GM12878 (cell line): ENCODE data around the gene MLEC. TPM values are rescaled to one million over a fixed set of nuclear protein-coding genes. Genes with fewer than 3 reads are reported as not detected.

Source experiments
- ASH2L ChIP-seq: fragments of 300-600, 200-600 bp; sonication (generic); IDR thresholded peaks from 2 replicates; pipeline ENCODE4 v1.6.1; 2017; ENCODE audit warnings: low read depth, mild to moderate bottlenecking, borderline replicate concordance
- BCLAF1 ChIP-seq: fragments of 450-650 bp; IDR thresholded peaks from 2 replicates; pipeline ENCODE4 v1.6.1; 2017; ENCODE audit warnings: antibody characterized with exemption, mild to moderate bottlenecking, moderate library complexity
- BHLHE40 ChIP-seq, 2 experiments: fragments of 450-650 bp in 1 of 2; IDR thresholded peaks; 2 replicates each; pipeline ENCODE4 v1.6.1; 2011 to 2017; ENCODE audit warnings: low read depth in 2 of 2, borderline replicate concordance in 1 of 2, improper control_type of control experiment in 1 of 2, low read length in 1 of 2, mild to moderate bottlenecking in 1 of 2
- BMI1 ChIP-seq: fragments of 450-650 bp; IDR thresholded peaks from 2 replicates; pipeline ENCODE4 v1.6.1; 2016; ENCODE audit warnings: mild to moderate bottlenecking, moderate library complexity, borderline replicate concordance
- CREB1 ChIP-seq: IDR thresholded peaks from 2 replicates; pipeline ENCODE4 v1.6.1; 2012; ENCODE audit warnings: low read depth, mild to moderate bottlenecking, inconsistent platforms
- E2F8 ChIP-seq: fragments of 450-650 bp; IDR thresholded peaks from 2 replicates; pipeline ENCODE4 v1.6.1; 2018; ENCODE audit warnings: mild to moderate bottlenecking, low read depth, moderate library complexity; ENCODE audit not compliant: partially characterized antibody
- EP300 ChIP-seq, 2 experiments: fragments of 150-350 bp in 1 of 2; IDR thresholded peaks; 2 replicates each; pipeline ENCODE4 v1.6.1; 2011 to 2012; ENCODE audit warnings: low read depth in 2 of 2, low read length in 2 of 2, borderline replicate concordance in 1 of 2, improper control_type of control experiment in 1 of 2, inconsistent platforms in 1 of 2; ENCODE audit not compliant: control insufficient read depth in 1 of 2
- FOXM1 ChIP-seq: IDR thresholded peaks from 2 replicates; pipeline ENCODE4 v1.6.1; 2012; ENCODE audit warnings: low read depth, mild to moderate bottlenecking, inconsistent platforms, low read length, moderate library complexity
- HDGF ChIP-seq: fragments of 450-650 bp; IDR thresholded peaks from 2 replicates; pipeline ENCODE4 v1.6.1; 2016; ENCODE audit warnings: antibody characterized with exemption
- IKZF2 ChIP-seq, 2 experiments: fragments of 450-650 bp; IDR thresholded peaks; 2 replicates each; pipeline ENCODE4 v1.6.1; 2017; ENCODE audit warnings: mild to moderate bottlenecking in 2 of 2, moderate library complexity in 2 of 2
- JUNB ChIP-seq: IDR thresholded peaks from 2 replicates; pipeline ENCODE4 v1.6.1; 2016; ENCODE audit warnings: antibody characterized with exemption, mild to moderate bottlenecking
- MTA2 ChIP-seq: fragments of 450-650 bp; IDR thresholded peaks from 2 replicates; pipeline ENCODE4 v1.6.1; 2016; ENCODE audit warnings: low read depth, mild to moderate bottlenecking, moderate library complexity
- NBN ChIP-seq: fragments of 450-650 bp; IDR thresholded peaks from 2 replicates; pipeline ENCODE4 v1.6.1; 2016
- SMARCA5 ChIP-seq: fragments of 450-650 bp; IDR thresholded peaks from 2 replicates; pipeline ENCODE4 v1.6.1; 2017; ENCODE audit warnings: mild to moderate bottlenecking
- SREBF2 ChIP-seq: IDR thresholded peaks from 2 replicates; pipeline ENCODE4 v1.6.1; 2012; ENCODE audit warnings: mild to moderate bottlenecking, low read length
- SRF ChIP-seq, 2 experiments: IDR thresholded peaks; 2 replicates each; pipeline ENCODE4 v1.6.1; 2011; ENCODE audit warnings: low read depth in 2 of 2, low read length in 2 of 2, mild to moderate bottlenecking in 1 of 2, moderate library complexity in 1 of 2
- ZNF687 ChIP-seq: fragments of 450-650 bp; IDR thresholded peaks from 2 replicates; pipeline ENCODE4 v1.6.1; 2017; ENCODE audit warnings: mild to moderate bottlenecking, moderate library complexity
- polyA plus RNA-seq, 11 experiments: library from polyadenylated mRNA; depleted of rRNA in 4 of 11; unstranded in 6 of 11; stranded (reverse) in 5 of 11; fragments of >200 nt; fragmentation: Nextera tagmentation in 4 of 11; fragmentation: Illumina TruSeq in 1 of 11; extraction: Ambion mirVana in 4 of 11; extraction: Trizol in 1 of 11; gene quantifications; 1 replicate in 1 of 11; 2 replicates in 10 of 11; pipeline versions ENCODE4 v1.2.1 to v1.2.3, GENCODE V29; 2011 to 2016; ENCODE audit warnings: inconsistent platforms in 2 of 11, missing spikeins in 2 of 11, low read depth in 1 of 11
- total RNA-seq, 4 experiments: library from RNA; depleted of rRNA in 3 of 4; stranded (reverse); fragments of >200 nt in 3 of 4; fragmentation: Illumina TruSeq in 1 of 4; extraction: Trizol in 1 of 4; gene quantifications; 2 replicates each; pipeline versions ENCODE4 v1.2.1 to v1.2.3, GENCODE V29; 2013 to 2021

The MLEC gene
- total and polyA plus RNA-seq, 10 of the 15 experiments (the other 5 are each of a cell fraction or from before 2014, with no cell fraction given) = 26.7 to 172 (median 103) TPM

- peak; percentile 65 for TF ChIP-seq SMARCA5
- TF ChIP-seq HDGF = no peak; the same call in none of the 2 replicates
- TF ChIP-seq BMI1 = no peak
- peak in 1 of 2 experiments; percentile 21; a peak in 1 of 4 replicates for TF ChIP-seq EP300 (IDR thresholded peaks at IDR 0.05; ENCODE audit: borderline replicate concordance in 1 of 2, control insufficient read depth in 1 of 2, low read depth in 2 of 2, low read length in 2 of 2)
- TF ChIP-seq JUNB = 0 out of 2 replicates have a peak, but pooled peaks have one; percentile 5
- peak; percentile 44 for TF ChIP-seq ZNF687
- TF ChIP-seq CREB1 = peak; percentile 76
- peak; percentile 2 to 75; a peak in 2 of 4 replicates for TF ChIP-seq BHLHE40 (IDR thresholded peaks at IDR 0.05; ENCODE audit: borderline replicate concordance in 1 of 2, low read depth in 2 of 2, low read length in 1 of 2)
- peak; percentile 82 for TF ChIP-seq SREBF2
- peak; percentile 70 to 74; a peak in 3 of 4 replicates for TF ChIP-seq IKZF2 (IDR thresholded peaks at IDR 0.05)
- peak; percentile 93 for TF ChIP-seq E2F8
- no peak for TF ChIP-seq ASH2L
- no peak for TF ChIP-seq BCLAF1
- TF ChIP-seq FOXM1 = peak; percentile 63; the same call in 1 of the 2 replicates
- peak; percentile 97 for TF ChIP-seq NBN
- TF ChIP-seq SRF (IDR thresholded peaks at IDR 0.05; ENCODE audit: low read depth in 2 of 2, low read length in 2 of 2) = peak; percentile 53 to 87; a peak in 3 of 4 replicates
- TF ChIP-seq MTA2 = 0 out of 2 replicates have a peak, but pooled peaks have one; percentile 20
Measured at GRCh38 chr12:120686690-120687577, at the start of gene MLEC (continued).
